IMR-90 (cell line): ENCODE measurements around the gene DUSP16. TPM values are rescaled to one million over a fixed set of nuclear protein-coding genes. Genes with fewer than 3 reads are reported as not detected.

Source experiments
- ATAC-seq: fragments of 200-7000 bp; cut with Tn5 transposase; 2 replicates; pipeline ENCODE4 v1.9.1; 2020; ENCODE audit warnings: low read depth, mild to moderate bottlenecking, moderate library complexity
- BruUV-seq: library from RNA; stranded (reverse); fragments of 400-500 nt; replicated peaks from 2 replicates; lab custom pipeline; 2021; lab: Mats Ljungman, UMichigan
- CTCF ChIA-PET: fragments of 300-600 bp; formaldehyde crosslinking; extraction: SDS; loops from one replicate; lab custom pipeline; 2021; ENCODE audit warnings: antibody characterized with exemption; lab: Yijun Ruan, JAX
- POLR2A ChIA-PET: fragments of 300-600 bp; sonication (Branson Sonifier 250); formaldehyde crosslinking; loops from one replicate; lab custom pipeline; 2022; ENCODE audit warnings: antibody characterized with exemption; ENCODE audit not compliant: unreplicated experiment; lab: Charles Lee
- DNase-seq: peaks from one replicate; pipeline ENCODE4 v3.0.0; 2013
- H2AFZ ChIP-seq: replicated peaks from 2 replicates; pipeline ENCODE3; 2013; ENCODE audit warnings: low read length, mild to moderate bottlenecking; ENCODE audit not compliant: poor library complexity
- H2AK5ac ChIP-seq: 2 replicates; pipeline ENCODE4 v1.6.1; 2013; ENCODE audit warnings: low read depth, low read length, inconsistent platforms
- H2AK9ac ChIP-seq: replicated peaks from 2 replicates; pipeline ENCODE3; 2013; ENCODE audit warnings: mild to moderate bottlenecking, low read depth, low read length, moderate library complexity; ENCODE audit not compliant: poor library complexity
- H2BK120ac ChIP-seq: 2 replicates; pipeline ENCODE4 v1.6.1; 2013; ENCODE audit warnings: low read depth, low read length, inconsistent platforms
- H2BK15ac ChIP-seq: 3 replicates; pipeline ENCODE4 v1.6.1; 2013; ENCODE audit warnings: low read depth, low read length, inconsistent platforms
- H2BK20ac ChIP-seq: 2 replicates; pipeline ENCODE4 v1.6.1; 2013; ENCODE audit warnings: low read depth, mild to moderate bottlenecking, inconsistent platforms, low read length, moderate library complexity
- H2BK5ac ChIP-seq: 2 replicates; pipeline ENCODE4 v1.6.1; 2013; ENCODE audit warnings: mild to moderate bottlenecking, low read depth, low read length, inconsistent platforms; ENCODE audit not compliant: poor library complexity, severe bottlenecking
- H3K14ac ChIP-seq: replicated peaks from 2 replicates; pipeline ENCODE4 v1.6.1; 2013; ENCODE audit warnings: low read depth, low read length, inconsistent platforms
- H3K18ac ChIP-seq: 2 replicates; pipeline ENCODE4 v1.6.1; 2013; ENCODE audit warnings: low read depth, low read length, control low read depth
- H3K23ac ChIP-seq: 2 replicates; pipeline ENCODE4 v1.6.1; 2013; ENCODE audit warnings: low read depth, low read length, inconsistent platforms
- H3K27ac ChIP-seq: 2 replicates; pipeline ENCODE4 v1.5.1; 2013; ENCODE audit warnings: mild to moderate bottlenecking, control low read depth, low read length; ENCODE audit not compliant: insufficient read depth
- H3K27me3 ChIP-seq: 2 replicates; pipeline ENCODE4 v1.6.1; 2013; ENCODE audit warnings: low read length; ENCODE audit not compliant: control insufficient read depth, insufficient read depth
- H3K36me3 ChIP-seq: 2 replicates; pipeline ENCODE4 v1.6.1; 2013; ENCODE audit warnings: low read length, mixed read lengths; ENCODE audit not compliant: control insufficient read depth, insufficient read depth
- H3K4ac ChIP-seq: 2 replicates; pipeline ENCODE4 v1.6.1; 2013; ENCODE audit warnings: low read depth, low read length, inconsistent platforms
- H3K4me1 ChIP-seq: 2 replicates; pipeline ENCODE4 v1.6.1; 2013; ENCODE audit warnings: low read length, mixed read lengths; ENCODE audit not compliant: control insufficient read depth, insufficient read depth
- H3K4me2 ChIP-seq: 2 replicates; pipeline ENCODE4 v1.6.1; 2013; ENCODE audit warnings: low read depth, mild to moderate bottlenecking, control low read depth, low read length, moderate library complexity
- H3K4me3 ChIP-seq: 2 replicates; pipeline ENCODE4 v1.5.1; 2013; ENCODE audit warnings: low read depth, mild to moderate bottlenecking, control low read depth, low read length, moderate library complexity; ENCODE audit not compliant: insufficient read depth
- H3K56ac ChIP-seq: 2 replicates; pipeline ENCODE4 v1.6.1; 2013; ENCODE audit warnings: low read length, inconsistent platforms; ENCODE audit not compliant: insufficient read depth; ENCODE audit errors: extremely low read depth
- H3K79me1 ChIP-seq, 2 experiments: 2 replicates each; pipeline ENCODE4 v1.6.1; 2013; ENCODE audit warnings: low read length in 2 of 2, inconsistent platforms in 1 of 2, low read depth in 1 of 2
- H3K9ac ChIP-seq: 2 replicates; pipeline ENCODE4 v1.6.1; 2013; ENCODE audit warnings: low read depth, low read length, control low read depth
- H3K9me1 ChIP-seq: 2 replicates; pipeline ENCODE4 v1.6.1; 2013; ENCODE audit warnings: low read length, inconsistent platforms; ENCODE audit not compliant: insufficient read depth
- H3K9me3 ChIP-seq: 2 replicates; pipeline ENCODE4 v1.6.1; 2013; ENCODE audit warnings: low read length; ENCODE audit not compliant: control insufficient read depth, insufficient read depth
- H4K20me1 ChIP-seq: 2 replicates; pipeline ENCODE4 v1.6.1; 2013; ENCODE audit warnings: low read length, inconsistent platforms; ENCODE audit not compliant: insufficient read depth
- H4K5ac ChIP-seq: 2 replicates; pipeline ENCODE4 v1.6.1; 2013; ENCODE audit warnings: mild to moderate bottlenecking, low read depth, low read length, control low read depth
- H4K8ac ChIP-seq, 2 experiments: 2 replicates each; pipeline ENCODE4 v1.6.1; 2013; ENCODE audit warnings: low read depth in 2 of 2, low read length in 2 of 2, control low read depth in 1 of 2, inconsistent platforms in 1 of 2
- H4K91ac ChIP-seq: 2 replicates; pipeline ENCODE4 v1.6.1; 2013; ENCODE audit warnings: low read depth, low read length, inconsistent platforms; ENCODE audit not compliant: insufficient read depth
- BHLHE40 ChIP-seq: fragments of 150-350 bp; IDR thresholded peaks from 2 replicates; pipeline ENCODE4 v1.6.1; 2016; ENCODE audit warnings: mild to moderate bottlenecking, low read depth, low read length
- CHD1 ChIP-seq: IDR thresholded peaks from 2 replicates; pipeline ENCODE4 v1.6.1; 2012; ENCODE audit warnings: low read depth, low read length, improper control_type of control experiment
- MAFK ChIP-seq: IDR thresholded peaks from 2 replicates; pipeline ENCODE4 v1.6.1; 2012; ENCODE audit warnings: low read depth, low read length, improper control_type of control experiment
- MAZ ChIP-seq: IDR thresholded peaks from 2 replicates; pipeline ENCODE4 v1.6.1; 2012; ENCODE audit warnings: low read depth, mild to moderate bottlenecking, low read length, improper control_type of control experiment, moderate library complexity, borderline replicate concordance
- POLR2A ChIP-seq: IDR thresholded peaks from 2 replicates; pipeline ENCODE4 v1.6.1; 2012; ENCODE audit warnings: mild to moderate bottlenecking, low read depth, low read length
- RCOR1 ChIP-seq: IDR thresholded peaks from 2 replicates; pipeline ENCODE4 v1.6.1; 2012; ENCODE audit warnings: mild to moderate bottlenecking, low read length, improper control_type of control experiment; ENCODE audit not compliant: insufficient replicate concordance
- whole genome bisulfite sequencing, 2 experiments: methylation state at CpG; one replicate each; pipeline versions ENCODE4 v1.1.5 to v1.1.7; 2013; ENCODE audit warnings: missing lambda C conversion rate in 2 of 2; ENCODE audit not compliant: insufficient read length in 1 of 2; ENCODE audit errors: extremely low coverage in 2 of 2; 5-methylcytosine and 5-hydroxymethylcytosine counted together
- dilution Hi-C: fragments of 300-500 bp; cut with HindIII; formaldehyde crosslinking; loops from one replicate; pipeline ENCODE4 v1.14.3; 2018; ENCODE audit warnings: low sequenced_read_pairs; ENCODE audit not compliant: unreplicated experiment
- in situ Hi-C: fragments of 300-500 bp; cut with MboI; formaldehyde crosslinking; loops from 3 replicates; pipeline ENCODE4 v1.14.3; 2019; ENCODE audit warnings: low sequenced_read_pairs, inconsistent platforms, mixed read lengths
- intact Hi-C: fragments of 100-400 bp; cut with micrococcal nuclease; formaldehyde crosslinking; loops from 2 replicates; pipeline ENCODE4 v1.10.0; 2022
- polyA plus RNA-seq, 3 experiments: library from polyadenylated mRNA; depleted of rRNA; stranded (reverse); fragments of >200 nt; gene quantifications; 2 replicates each; pipeline ENCODE4 v1.2.3, GENCODE V29; 2012; ENCODE audit warnings: low replicate concordance in 1 of 3
- total RNA-seq: library from RNA; depleted of rRNA; stranded (reverse); fragments of >200 nt; gene quantifications from 2 replicates; pipeline ENCODE4 v1.2.3, GENCODE V29; 2012
- TF ChIP-seq, protein P1 (sequence below): fragments of 150-350 bp; IDR thresholded peaks from 2 replicates; pipeline ENCODE4 v1.6.1; 2016; ENCODE audit warnings: low read depth, mild to moderate bottlenecking, low read length, moderate library complexity, borderline replicate concordance
- TF ChIP-seq, protein P2 (sequence below): fragments of 150-350 bp; IDR thresholded peaks from 2 replicates; pipeline ENCODE4 v1.6.1; 2017; ENCODE audit warnings: mild to moderate bottlenecking, antibody characterized with exemption, low read length, low read depth

DUSP16 gene
- total and polyA plus RNA-seq, 2 of the 4 experiments (the other 2 are of a cell fraction): 4.7 to 10.0 TPM

DNA sequence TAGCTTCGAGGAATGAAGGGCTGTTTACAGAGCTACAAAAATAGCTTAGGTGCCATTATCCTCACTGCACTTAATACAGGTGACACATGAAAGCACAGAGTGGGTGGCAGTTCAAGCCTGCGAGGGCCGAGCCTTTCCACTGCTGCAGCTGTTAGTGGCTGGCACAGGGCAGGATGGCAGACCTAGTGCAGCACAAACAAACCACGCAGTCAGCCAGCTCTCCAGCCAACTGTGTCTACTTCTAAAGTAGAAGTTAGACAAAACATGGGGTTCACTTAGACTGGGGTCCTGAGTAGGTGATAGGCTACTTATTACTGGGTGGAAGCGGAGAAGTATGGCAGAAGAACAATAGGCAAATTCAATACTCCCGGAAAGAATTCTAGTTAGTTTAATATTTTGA, 95.4 kb downstream of the DUSP16 start:
- Histone ChIP-seq H3K18ac (no peak overlapping the region), H2BK15ac (no peak overlapping the region), H4K8ac (no peak overlapping the region), H3K27ac (no peak overlapping the region), H2BK20ac (no peak overlapping the region), H4K20me1 (no peaks in the 10 kb centered on the region; the same call in 1 of the 2 replicates), H3K9ac (no peak overlapping the region), H4K91ac (no peak overlapping the region), H3K4me3 (no peak overlapping the region), H3K23ac (no peak overlapping the region), H3K4ac (no peak overlapping the region), H2AK9ac (no peak overlapping the region), H3K14ac (no peak overlapping the region), H3K4me2 (no peak overlapping the region), H3K9me3 (no peaks in the 10 kb centered on the region), H3K56ac (no peak overlapping the region), H2AK5ac (no peak overlapping the region), H3K4me1 (no peaks in the 10 kb centered on the region), H3K79me1 (peaks cover 0 to 1% of the 10 kb centered on the region in 2 experiments; a peak in 1 of 4 replicates), H3K27me3 (no peaks in the 10 kb centered on the region), H2AFZ (no peak overlapping the region), H3K36me3 (peaks cover 3% of the 10 kb centered on the region; the same call in 1 of the 2 replicates), H4K5ac (no peak overlapping the region), H2BK5ac (no peak overlapping the region), H3K9me1 (no peaks in the 10 kb centered on the region), H2BK120ac (no peak overlapping the region)
- in situ Hi-C loops: no loop called here
- ATAC-seq (no peak), DNase-seq (no peak)
- no peak for TF ChIP-seq POLR2A
- TF ChIP-seq MAZ: no peak
- no peak for TF ChIP-seq MAFK
- TF ChIP-seq CHD1: no peak
- TF ChIP-seq, protein P1, sequence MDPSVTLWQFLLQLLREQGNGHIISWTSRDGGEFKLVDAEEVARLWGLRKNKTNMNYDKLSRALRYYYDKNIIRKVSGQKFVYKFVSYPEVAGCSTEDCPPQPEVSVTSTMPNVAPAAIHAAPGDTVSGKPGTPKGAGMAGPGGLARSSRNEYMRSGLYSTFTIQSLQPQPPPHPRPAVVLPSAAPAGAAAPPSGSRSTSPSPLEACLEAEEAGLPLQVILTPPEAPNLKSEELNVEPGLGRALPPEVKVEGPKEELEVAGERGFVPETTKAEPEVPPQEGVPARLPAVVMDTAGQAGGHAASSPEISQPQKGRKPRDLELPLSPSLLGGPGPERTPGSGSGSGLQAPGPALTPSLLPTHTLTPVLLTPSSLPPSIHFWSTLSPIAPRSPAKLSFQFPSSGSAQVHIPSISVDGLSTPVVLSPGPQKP: no peak
- TF ChIP-seq RCOR1: no peak
- TF ChIP-seq, protein P2, sequence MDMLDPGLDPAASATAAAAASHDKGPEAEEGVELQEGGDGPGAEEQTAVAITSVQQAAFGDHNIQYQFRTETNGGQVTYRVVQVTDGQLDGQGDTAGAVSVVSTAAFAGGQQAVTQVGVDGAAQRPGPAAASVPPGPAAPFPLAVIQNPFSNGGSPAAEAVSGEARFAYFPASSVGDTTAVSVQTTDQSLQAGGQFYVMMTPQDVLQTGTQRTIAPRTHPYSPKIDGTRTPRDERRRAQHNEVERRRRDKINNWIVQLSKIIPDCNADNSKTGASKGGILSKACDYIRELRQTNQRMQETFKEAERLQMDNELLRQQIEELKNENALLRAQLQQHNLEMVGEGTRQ: no peak
- TF ChIP-seq BHLHE40: no peak
- CTCF ChIA-PET: no interaction called here
- POLR2A ChIA-PET: no interaction called here
- intact Hi-C loops: loop anchor here (2.0 kb wide), 1 partner anchor 14 kb away; no protein-coding TSS in a partner anchor
- 86% methylated on average over 2 of the region's 6 CpGs; no CpG with 5 or more reads in 1 of the 2 experiments for WGBS, 2 experiments
- dilution Hi-C loops: no loop called here
- no TSS peak for BruUV-seq
